IPS DF 6.9 (cell line): ENCODE data around the gene KCNK1.

Experiments used
- DNase-seq: peaks from one replicate; pipeline ENCODE4 v3.0.0-alpha.2; 2013; ENCODE audit warnings: low read depth, low spot score
- H3K27ac ChIP-seq: one replicate; pipeline ENCODE4 v1.5.1; 2013; ENCODE audit warnings: low read length, control low read depth
- H3K27me3 ChIP-seq: 2 replicates; pipeline ENCODE4 v1.6.1; 2013; ENCODE audit warnings: mild to moderate bottlenecking, low read length; ENCODE audit not compliant: control insufficient read depth, insufficient read depth
- H3K36me3 ChIP-seq: 2 replicates; pipeline ENCODE4 v1.6.1; 2013; ENCODE audit warnings: low read length; ENCODE audit not compliant: control insufficient read depth, insufficient read depth
- H3K4me1 ChIP-seq: 2 replicates; pipeline ENCODE4 v1.6.1; 2013; ENCODE audit warnings: low read length; ENCODE audit not compliant: control insufficient read depth, insufficient read depth
- H3K4me3 ChIP-seq: 2 replicates; pipeline ENCODE4 v1.5.1; 2013; ENCODE audit warnings: mild to moderate bottlenecking, low read length
- H3K9me3 ChIP-seq: 2 replicates; pipeline ENCODE4 v1.6.1; 2013; ENCODE audit warnings: low read length, inconsistent platforms; ENCODE audit not compliant: control insufficient read depth, insufficient read depth
- WGBS: extraction: QIAGEN DNeasy Blood & Tissue Kit; methylation state at CpG from one replicate; pipeline ENCODE4 v1.1.7; 2013; ENCODE audit warnings: mixed read lengths, missing lambda C conversion rate; ENCODE audit not compliant: insufficient read length, insufficient coverage; 5-methylcytosine and 5-hydroxymethylcytosine counted together

Gene KCNK1

DNA sequence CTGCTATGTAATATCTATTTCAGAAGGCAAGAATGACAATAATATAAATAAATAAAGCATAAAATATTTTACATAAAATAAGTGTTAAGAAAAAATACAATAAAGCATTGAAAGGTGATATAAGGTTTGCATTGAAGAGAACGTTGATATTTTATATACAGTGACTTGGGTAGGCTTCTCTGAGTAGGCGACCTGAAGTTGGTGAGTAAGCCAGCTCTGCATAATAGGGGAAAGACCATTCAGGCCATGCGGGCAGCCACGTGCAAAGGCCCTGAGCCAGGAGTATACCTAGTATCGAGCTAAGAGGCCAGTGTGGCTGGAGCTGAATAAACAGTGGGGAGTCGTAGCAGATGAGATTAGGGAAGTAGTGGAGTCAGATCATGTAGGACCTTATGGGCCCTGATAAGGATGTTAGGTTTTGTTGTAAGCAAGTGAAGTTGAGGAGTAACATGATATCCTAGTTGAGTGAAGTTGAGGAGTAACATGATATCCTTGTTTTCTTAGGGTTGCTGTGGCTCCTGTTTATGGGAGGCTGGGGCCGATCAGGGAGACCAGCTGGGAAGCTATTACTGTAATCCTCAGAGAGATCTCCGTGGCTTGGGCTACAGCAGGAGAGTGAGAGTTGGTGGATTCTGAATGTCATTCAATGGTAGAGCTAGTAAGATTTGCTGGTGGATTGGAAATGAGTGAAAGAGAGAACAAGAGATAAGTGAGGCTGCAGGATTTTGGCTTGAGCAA, 22.0 kb downstream of the KCNK1 start:
- WGBS, result no CpG with 5 or more reads among the region's 8 CpGs
- no peaks in the 10 kb centered on the region for H3K36me3 ChIP-seq

DNA sequence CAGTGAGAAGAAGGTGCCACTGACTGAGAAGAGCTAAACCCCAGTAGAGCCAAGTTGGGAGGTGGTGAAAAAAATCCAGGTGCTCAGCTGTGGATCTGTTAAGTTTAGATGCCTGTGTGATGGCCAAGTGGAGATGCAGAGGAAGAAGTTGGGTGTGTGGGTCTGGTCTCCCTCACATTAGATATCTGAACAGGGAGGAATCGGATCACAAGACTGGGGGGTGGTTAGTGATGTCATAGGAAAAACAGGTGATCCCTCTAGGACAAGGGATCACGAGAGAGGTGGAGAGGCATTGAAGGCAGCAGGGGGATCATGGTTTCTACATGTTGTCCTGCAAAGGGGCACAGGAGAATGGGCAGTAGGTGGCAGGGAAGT, 22.6 kb downstream of the KCNK1 start:
- no peak for DNase-seq
- Histone ChIP-seq H3K9me3 (no peaks in the 10 kb centered on the region), H3K36me3 (no peaks in the 10 kb centered on the region), H3K27me3 (no peaks in the 10 kb centered on the region), H3K4me3 (no peak overlapping the region), H3K4me1 (no peaks in the 10 kb centered on the region), H3K27ac (no peak overlapping the region)
- no CpG with 5 or more reads among the region's 2 CpGs for WGBS

More for the DNA sequence above, 22.0 kb downstream of the KCNK1 start:
- Histone ChIP-seq H3K9me3 (no peaks in the 10 kb centered on the region), H3K27me3 (no peaks in the 10 kb centered on the region), H3K4me1 (no peaks in the 10 kb centered on the region), H3K4me3 (no peak overlapping the region), H3K27ac (no peak overlapping the region)
- DNase-seq, result no peak

DNA sequence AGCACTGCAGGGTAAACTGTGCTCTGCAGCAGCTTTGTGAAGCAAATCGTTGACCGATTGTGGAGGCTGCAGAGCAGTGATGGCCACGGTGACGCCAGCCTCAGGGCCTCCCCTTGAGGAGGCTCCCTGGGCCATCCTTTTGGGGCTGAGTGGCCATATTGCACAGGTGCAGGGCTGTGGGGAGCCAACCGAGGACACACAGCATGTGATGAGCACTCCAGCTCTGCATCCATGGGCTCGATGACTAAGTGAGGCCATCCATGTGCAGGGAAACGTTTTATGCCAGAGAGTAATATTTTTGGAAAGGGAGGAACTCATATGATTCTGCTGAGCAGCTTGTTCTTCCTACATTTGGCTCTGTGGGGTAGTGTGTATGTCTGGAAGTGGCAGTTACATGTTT, 24.6 kb downstream of the KCNK1 start:
- Histone ChIP-seq H3K36me3 (no peaks in the 10 kb centered on the region), H3K4me3 (no peak overlapping the region), H3K9me3 (no peaks in the 10 kb centered on the region), H3K27me3 (no peaks in the 10 kb centered on the region), H3K4me1 (no peaks in the 10 kb centered on the region), H3K27ac (no peak overlapping the region)
- DNase-seq, result no peak
- no CpG with 5 or more reads among the region's 7 CpGs for WGBS

GRCh38 chr1:233639611-233640010, 25.7 kb downstream of the KCNK1 start:
- Histone ChIP-seq H3K9me3 (no peaks in the 10 kb centered on the region), H3K27ac (no peak overlapping the region), H3K4me1 (no peaks in the 10 kb centered on the region), H3K4me3 (no peak overlapping the region), H3K36me3 (no peaks in the 10 kb centered on the region), H3K27me3 (no peaks in the 10 kb centered on the region)
- WGBS, result no CpG with 5 or more reads among the region's 5 CpGs
- no peak for DNase-seq

- no peak overlapping the region for H3K27ac ChIP-seq
- DNase-seq, result no peak
- H3K9me3 ChIP-seq, result no peaks in the 10 kb centered on the region
- H3K4me1 ChIP-seq, result no peaks in the 10 kb centered on the region
- H3K27me3 ChIP-seq, result no peaks in the 10 kb centered on the region
- no CpG with 5 or more reads among the region's 3 CpGs for WGBS
- no peaks in the 10 kb centered on the region for H3K36me3 ChIP-seq
- H3K4me3 ChIP-seq, result no peak overlapping the region
These were observed 26.3 kb downstream of the KCNK1 start for GRCh38 chr1:233640179-233640578.

GRCh38 chr1:233641029-233641428, 27.1 kb downstream of the KCNK1 start:
- Histone ChIP-seq H3K27me3 (no peaks in the 10 kb centered on the region; the same call in 1 of the 2 replicates), H3K4me1 (no peaks in the 10 kb centered on the region), H3K9me3 (no peaks in the 10 kb centered on the region), H3K27ac (no peak overlapping the region), H3K4me3 (no peak overlapping the region), H3K36me3 (no peaks in the 10 kb centered on the region)
- no CpG with 5 or more reads among the region's 6 CpGs for WGBS
- DNase-seq, result no peak

GRCh38 chr1:233647073-233647472, 33.2 kb downstream of the KCNK1 start:
- no CpG with 5 or more reads among the region's 4 CpGs for WGBS
- no peaks in the 10 kb centered on the region for H3K9me3 ChIP-seq
- no peak for DNase-seq
- no peaks in the 10 kb centered on the region for H3K36me3 ChIP-seq
- no peaks in the 10 kb centered on the region for H3K4me1 ChIP-seq
- H3K27ac ChIP-seq, result no peak overlapping the region
- H3K4me3 ChIP-seq, result no peak overlapping the region
- no peaks in the 10 kb centered on the region; the same call in 1 of the 2 replicates for H3K27me3 ChIP-seq

DNA sequence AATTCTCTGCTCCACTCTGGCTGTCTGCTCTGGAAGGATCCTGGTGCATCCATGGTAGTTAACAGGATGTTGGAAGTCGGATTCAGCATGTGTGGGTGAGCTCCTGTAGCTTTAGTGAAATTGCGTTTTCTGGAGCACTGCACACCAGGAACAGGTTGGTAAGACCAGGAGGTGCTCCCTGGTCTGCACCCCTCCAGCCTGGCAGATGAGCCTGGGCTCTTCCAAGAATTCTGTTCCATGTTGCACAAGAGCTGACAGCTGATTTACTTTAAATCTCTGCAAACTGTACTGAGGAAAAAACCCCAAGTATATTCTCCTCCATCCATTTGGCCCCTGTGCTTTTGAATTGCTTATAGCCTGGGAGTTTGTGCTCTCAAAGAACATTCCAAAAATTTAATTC, 33.7 kb downstream of the KCNK1 start:
- Histone ChIP-seq H3K9me3 (no peaks in the 10 kb centered on the region), H3K4me3 (no peak overlapping the region), H3K36me3 (no peaks in the 10 kb centered on the region), H3K27ac (no peak overlapping the region), H3K27me3 (no peaks in the 10 kb centered on the region; the same call in 1 of the 2 replicates), H3K4me1 (0 out of 2 replicates have a peak, but pooled peaks cover under 1% of the 10 kb centered on the region)
- no CpG with 5 or more reads among the region's 2 CpGs for WGBS
- no peak for DNase-seq

DNA sequence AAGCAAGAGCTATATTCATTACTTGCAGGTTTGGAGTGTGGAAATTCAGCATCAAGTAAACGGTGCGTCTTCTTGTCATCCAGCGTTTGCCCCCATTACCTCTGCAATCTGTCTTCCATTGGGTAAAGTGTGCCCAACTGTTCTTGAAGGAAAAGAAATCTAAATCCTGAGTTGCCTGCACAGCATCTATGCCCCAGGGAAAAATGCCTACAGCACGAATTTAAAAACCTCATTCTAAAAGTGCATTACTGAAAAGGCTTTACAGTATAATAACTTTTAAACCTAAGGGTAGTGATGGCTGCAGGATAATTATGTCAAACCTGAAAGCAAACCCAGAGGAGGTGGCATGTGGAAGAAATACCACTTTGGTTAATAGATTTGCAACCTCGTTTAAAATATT, 37.2 kb downstream of the KCNK1 start:
- H3K9me3 ChIP-seq, result no peaks in the 10 kb centered on the region
- WGBS, result no CpG with 5 or more reads among the region's 5 CpGs
- no peak for DNase-seq
- H3K4me3 ChIP-seq, result no peak overlapping the region
- H3K27me3 ChIP-seq, result no peaks in the 10 kb centered on the region; the same call in 1 of the 2 replicates
- H3K27ac ChIP-seq, result no peak overlapping the region
- no peaks in the 10 kb centered on the region for H3K36me3 ChIP-seq
- peaks cover 2% of the 10 kb centered on the region; the same call in 1 of the 2 replicates for H3K4me1 ChIP-seq

GRCh38 chr1:233651563-233652233, 37.8 kb downstream of the KCNK1 start:
- no peaks in the 10 kb centered on the region for H3K27me3 ChIP-seq
- H3K4me1 ChIP-seq, result peaks cover 2% of the 10 kb centered on the region; the same call in 1 of the 2 replicates
- no peak overlapping the region for H3K27ac ChIP-seq
- no peaks in the 10 kb centered on the region for H3K36me3 ChIP-seq
- no peaks in the 10 kb centered on the region for H3K9me3 ChIP-seq
- H3K4me3 ChIP-seq, result no peak overlapping the region
- no CpG with 5 or more reads among the region's 5 CpGs for WGBS
- DNase-seq, result no peak
